Renal cortical epithelial cell (primary cell): ENCODE measurements around the gene NRP1. TPM values are rescaled to one million over a fixed set of nuclear protein-coding genes. Genes with fewer than 3 reads are reported as not detected.

Experiments
- DNase-seq: peaks from one replicate; pipeline ENCODE4 v3.0.0-alpha.2; 2011; ENCODE audit warnings: low read depth
- total RNA-seq: library from RNA; depleted of rRNA; stranded (reverse); fragments of >200 nt; gene quantifications from 2 replicates; pipeline ENCODE4 v1.2.3, GENCODE V29; 2014

NRP1 gene
- total RNA-seq, 1 donor from 2014 or later = 281 TPM

DNA sequence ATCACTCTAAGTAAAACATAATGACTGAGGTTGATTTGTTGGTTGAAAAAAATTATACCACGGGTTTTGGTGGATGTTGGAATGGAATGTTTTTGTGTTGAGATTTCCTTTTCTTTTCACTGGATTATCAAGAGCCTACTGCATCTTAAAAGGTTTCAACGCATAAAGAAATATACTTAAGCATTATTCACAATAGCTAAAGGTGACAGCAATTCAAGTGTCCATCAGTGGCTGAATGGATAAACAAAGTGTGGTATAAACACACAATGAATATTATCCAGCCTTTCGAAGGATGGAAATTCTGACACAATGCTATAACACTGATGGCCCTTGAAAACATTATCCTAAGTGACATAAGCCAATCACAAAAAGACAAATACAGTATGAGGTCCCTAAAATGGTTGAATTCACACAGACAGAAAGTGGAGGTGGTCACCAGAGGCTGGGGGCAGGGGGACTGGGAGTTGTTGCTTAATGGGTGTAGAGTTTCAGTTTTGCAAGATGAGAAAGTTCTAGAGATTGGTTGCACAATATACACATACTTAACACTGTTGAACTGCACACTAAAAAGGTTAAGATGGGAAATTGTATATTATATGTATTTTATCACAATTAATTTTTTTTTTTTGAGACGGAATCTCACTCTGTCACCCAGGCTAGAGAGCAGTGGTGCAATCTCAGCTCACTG lies 122.3 kb downstream of the NRP1 start:
- DNase-seq = no peak

DNA sequence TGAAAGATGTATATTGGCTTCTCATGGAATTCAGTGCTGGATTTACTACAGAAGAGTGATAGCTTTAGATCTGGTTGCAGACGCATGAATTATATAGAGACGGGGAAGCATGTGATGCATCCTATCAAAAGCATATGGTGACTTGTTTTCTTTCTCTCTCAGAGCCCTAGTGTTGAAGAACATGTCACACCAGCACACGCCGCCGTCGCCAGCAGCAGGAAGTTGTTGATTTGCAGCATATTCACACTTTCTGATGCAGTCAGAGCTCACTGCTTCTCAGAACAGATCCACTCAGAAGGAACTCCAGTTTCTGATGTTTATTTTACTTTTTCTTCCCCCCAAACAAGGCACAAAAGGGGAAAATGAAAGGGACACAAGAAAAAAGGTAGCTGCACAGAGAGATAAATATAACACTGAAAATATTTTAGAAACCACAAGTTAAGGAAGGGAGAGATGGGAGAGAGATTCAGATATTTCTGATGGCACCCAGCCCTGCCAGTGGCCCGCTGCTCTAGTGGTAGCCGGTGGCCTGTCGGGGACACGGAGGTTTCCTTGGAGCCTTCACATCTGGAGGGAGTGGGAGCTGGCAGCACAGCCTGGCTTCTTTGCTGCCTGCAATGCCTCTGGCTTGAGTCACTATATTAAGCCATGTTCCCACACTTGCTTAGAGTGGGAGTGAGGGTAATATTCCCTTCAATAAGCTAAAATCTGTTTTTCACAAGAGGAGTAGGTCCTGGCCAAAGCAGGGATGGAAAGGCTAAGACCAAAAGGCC lies 123.2 kb downstream of the NRP1 start:
- DNase-seq = no peak

DNA sequence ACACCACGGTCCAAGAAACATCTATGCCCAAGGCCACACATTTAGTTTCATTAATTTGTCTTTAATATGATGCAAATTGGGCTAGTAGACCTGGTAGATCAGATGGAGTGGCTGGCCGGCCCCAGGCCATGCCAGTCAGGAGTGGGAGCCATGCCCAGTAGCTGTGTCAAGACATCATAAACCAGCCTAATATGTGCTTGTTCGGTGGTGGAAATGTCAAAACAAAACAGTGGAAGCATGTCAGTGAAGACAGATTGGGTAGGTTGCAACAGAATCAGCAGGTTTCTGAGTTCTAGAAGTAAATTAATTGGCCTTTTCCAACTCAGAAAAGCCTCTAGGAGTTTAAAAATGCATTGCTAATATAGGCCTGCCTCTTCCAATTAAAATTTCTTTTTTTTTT lies 124.7 kb downstream of the NRP1 start:
- DNase-seq = peak; percentile 63

DNA sequence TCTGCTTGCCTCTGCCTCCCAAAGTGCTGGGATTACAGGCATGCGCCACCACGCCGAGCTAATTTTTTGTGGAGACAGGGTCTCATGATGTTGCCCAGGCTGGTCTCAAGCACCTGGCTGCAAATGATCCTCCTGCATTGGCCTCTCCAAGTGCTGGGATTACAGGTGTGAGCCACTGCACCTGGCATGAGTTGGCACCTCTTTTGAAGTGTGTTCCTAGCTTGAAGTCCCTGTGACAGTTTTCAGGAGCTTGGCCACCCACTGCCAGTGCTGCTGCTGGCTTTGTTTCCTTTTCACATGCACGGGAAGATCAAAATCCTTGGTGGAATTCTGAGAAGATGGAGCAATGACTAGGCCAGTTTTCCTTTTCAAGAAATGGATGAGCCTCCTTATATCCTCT lies 126.3 kb downstream of the NRP1 start:
- no peak for DNase-seq

DNA sequence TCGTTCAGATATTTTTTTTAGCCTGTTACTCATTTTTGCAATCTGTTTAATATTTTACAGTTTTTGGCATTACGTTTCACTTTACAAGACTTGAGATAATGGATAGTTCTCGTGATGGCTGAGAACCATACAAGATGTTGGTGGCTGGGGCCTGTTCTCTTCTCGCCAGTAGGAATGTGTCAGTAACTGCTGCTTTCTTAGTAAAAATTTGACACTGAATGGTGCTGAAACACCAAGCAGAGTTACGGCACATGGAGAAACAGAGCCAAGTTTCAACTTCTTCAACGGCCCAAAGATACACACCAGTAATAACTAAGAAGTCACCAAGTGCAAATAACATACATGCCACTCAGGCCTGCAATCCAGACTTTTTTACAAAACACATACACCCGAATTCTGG lies 130.4 kb downstream of the NRP1 start:
- no peak for DNase-seq

DNA sequence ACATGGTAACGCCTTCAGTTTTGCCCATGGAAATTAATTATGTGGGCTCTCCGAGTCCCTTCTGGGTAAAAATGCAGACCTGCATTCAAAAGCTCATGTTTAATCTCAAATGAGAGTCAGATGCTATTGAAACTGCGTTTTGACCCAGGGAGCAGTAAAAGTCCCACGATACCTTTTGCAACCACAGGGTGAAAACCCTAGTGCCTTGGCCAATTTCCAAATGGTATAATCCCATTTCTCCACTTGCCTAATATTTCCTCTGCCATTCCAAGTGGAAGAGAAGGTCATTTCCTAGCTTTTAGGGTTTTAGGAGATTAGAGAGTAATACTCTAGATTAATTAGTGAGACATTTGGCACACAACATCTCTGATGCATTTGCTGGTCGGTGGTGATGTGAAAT lies 132.5 kb downstream of the NRP1 start:
- DNase-seq = no peak

DNA sequence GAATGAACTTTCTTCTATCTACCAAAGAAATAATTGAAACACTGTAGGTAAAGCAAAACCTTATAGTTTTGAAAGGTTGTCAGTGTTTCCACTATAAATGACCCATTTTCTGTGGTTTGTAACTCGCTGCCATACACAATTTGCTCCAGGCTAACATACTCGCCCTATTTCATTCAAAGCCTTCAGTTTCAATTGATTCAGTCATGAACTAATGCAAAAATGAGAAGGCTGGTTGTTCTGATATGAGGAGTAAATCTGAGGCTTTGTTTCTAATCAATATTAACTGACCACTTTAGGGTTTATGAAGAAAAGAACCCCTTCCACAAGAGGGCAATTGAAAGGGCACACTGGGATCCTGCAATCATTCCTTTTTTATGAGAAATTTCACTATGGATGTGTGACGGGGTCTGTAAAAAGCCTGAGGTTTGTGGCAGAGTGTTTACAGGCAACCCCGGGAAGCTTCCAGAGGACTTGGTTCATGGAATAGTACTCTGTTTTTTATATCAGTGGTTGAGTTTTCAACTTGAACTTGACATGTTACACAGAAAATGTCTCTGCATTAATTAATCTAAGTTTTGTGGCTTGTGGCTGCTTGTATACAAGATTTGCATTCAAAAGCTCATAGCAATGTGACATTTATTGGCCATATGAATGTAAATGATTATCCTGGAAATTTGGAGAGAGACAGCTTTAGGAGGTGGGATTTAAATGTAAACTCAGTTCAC lies 133.2 kb downstream of the NRP1 start:
- DNase-seq = no peak

DNA sequence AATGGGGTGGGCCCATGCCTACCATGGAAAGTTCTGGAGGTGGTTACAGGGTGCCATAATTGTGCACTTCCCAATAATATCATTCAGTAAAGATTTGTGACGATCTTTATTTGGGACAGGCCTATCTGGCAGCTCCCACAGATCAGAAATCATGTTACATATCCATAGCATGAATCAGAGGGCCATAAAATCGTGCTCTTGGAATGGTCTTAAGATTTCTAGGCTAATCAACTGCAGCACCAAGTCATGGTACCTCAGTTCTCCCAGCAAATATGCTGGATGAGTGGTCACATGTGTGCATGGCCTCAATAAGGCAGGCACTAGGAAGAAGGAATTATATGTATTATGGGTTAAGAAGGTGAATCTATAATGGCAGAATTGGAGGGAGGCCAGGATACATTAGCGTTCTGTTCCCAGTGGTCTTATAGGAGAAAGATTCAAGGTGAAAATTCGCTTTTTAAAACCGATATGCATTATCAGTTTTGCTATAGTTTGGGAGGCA lies 134.7 kb downstream of the NRP1 start:
- DNase-seq = peak; percentile 49

DNA sequence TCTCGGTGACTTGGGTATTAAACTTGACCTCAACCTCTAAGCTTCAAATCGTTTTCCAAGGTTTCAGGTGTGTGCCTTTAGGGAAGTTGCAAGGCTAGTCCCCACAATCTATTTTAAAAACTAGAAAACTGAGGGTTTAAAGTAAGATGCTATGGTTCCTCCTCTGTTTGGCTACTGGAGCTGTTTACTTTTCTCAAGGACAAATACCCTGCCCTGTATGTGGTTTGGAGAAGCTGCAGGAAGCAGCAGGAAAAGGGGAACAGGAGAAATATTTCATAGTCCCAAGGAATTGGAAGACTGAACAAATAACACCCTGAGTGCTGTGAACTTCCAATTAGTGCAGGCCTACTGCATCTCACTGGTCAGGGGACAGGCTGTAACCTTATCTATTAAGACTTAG lies 135.9 kb downstream of the NRP1 start:
- DNase-seq = no peak

DNA sequence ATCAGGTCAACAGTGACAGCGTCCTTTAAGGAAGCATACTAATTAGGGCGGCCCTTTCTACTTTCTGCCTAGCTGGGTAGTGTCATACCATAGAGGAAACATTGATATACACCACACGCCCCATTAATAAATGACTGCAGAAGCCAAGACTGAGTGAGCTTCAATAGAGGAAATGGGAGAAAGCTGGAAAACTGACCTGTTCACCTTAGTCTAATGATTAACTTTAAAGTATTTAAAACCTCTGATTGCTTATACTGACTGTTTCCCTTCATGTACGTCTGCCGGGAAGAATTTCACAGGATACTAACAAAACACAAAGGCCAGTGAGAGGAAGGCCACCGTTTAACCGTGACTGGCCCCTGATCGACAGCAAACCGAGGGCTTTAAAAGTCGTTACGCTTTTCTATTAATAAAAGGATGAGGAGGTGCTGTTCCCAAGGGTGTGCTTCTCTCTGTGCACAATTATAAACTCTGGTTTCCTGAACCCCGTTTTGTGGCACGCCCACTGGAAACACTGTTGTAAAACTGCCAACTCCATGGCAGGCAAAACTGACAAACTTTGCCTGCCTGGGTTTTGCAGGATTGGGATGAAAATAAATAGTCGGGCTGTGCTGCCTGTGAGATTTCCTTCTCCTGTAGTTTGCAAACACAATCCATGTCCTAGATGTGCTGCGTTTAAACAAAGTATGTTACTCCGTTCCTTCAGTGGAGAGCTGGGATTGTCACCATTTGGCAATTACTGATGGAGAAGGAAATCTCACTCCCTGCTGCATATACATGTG lies 137.6 kb downstream of the NRP1 start:
- DNase-seq = peak; percentile 99

DNA sequence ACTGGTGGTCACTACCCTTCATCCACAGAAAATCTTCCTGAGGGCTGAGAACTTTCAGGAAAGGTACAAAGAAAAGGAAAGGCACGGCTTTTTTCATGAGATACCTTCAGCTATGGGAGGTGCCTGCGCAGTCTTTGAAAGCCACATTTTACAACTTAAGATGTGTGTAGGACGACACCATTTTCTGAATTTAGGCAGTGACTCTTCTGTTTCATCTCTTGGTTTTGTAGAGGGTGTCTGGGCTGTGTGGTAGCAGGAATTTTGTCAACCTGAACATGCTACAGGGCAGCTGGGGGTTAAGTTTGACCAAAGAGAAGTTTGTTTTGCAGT lies 138.1 kb downstream of the NRP1 start:
- no peak for DNase-seq

DNA sequence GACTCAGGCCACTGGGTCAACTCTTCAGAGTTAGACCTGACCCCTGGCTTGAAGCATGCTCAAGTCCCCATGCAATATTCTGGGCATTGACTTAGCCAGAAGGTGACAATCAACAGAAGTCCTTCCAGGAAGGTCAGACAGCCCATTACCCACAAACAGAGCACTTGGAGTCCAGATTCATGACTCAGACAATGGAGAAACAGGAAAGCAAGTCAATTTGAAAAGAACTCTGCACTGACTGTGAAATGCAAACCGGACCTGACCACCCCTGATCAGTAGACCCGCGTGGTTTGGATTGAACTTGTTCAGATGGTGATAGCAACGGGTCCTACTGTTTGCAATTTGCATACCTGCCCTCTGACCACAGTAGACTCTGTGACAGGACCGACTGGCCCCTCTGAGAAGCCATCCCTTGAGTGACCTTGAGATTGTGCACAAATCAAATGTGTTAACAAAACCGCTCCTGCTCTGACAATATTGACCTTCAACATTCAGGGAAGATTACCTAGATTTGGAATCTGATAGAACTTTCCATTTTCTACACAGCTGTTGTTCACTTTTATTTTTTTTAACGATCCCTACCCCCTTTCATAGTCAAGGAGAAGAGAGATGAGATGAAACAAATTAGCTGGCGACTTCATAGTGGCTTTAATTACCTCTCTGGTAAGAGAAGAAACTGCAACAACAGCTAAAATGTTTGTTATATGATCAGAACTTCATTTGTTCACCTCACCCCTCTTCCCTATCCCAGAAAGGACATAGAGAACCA lies 138.7 kb downstream of the NRP1 start:
- DNase-seq = peak; percentile 51

DNA sequence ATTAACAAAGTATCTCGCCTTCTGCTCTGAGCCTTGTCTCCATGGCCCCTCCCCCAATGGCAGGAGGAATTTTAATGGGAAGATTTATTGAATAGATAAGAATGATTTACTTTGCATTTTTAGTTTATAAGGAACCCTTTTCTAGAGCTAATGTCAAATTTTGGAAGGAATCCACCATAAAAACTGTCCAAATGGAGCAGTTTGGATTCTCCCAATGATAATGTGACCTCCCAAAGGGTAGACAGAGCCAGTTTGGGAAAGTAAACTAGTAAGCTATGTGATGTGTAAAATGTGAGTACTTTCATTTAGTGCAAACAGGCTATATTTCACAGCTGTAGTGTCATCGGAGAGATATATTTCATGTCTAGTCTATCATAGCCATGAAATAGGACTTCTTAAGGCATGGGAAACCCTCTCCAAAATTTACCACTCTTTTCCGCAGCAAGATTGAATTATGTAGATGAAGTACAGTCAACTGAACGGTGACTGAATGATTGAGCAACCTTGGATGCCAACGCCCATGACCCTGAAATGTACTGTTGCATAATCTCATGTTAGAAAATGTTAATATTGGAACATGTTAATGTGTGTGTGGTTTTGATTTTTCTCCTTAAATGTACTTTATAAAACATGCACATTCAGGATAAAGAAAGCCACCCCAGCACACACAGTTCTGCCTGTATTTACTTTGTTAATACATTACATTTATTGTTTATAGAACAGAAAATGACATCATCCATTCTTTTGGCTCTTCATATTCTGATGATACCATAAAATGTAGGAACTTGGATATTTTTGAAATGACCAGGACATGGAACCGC lies 140.6 kb downstream of the NRP1 start:
- DNase-seq = peak; percentile 77

DNA sequence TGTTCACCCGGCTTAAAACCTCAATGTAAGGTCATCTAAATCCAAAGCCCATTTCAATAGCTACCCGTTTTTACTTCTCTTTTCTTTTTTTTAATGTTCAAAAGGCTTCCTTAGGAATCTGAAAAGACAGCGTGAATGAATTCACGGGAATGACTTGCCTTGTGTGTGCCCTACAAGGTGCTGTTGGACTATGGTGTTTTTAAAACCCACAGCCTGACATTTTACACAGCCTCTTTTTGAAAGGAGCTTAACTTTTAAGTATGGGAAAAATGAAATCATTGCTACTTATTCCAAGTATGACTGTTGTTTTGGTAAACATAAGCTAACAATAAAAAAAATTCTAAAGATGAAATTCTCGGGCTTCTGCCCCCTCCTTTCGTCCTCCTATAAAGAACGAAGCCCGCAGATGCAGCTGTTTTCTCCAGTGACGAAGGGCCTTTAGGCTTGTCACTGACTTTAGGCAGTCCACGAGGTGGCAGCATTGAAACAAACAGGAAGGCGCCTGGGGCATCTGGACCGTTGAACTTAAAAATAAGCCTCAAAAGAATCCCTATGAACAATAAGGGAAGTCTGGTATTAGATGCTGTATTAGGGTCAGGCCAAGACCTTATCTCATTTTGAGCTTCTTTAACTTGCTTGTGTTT lies 141.3 kb downstream of the NRP1 start:
- peak; percentile 78 for DNase-seq

DNA sequence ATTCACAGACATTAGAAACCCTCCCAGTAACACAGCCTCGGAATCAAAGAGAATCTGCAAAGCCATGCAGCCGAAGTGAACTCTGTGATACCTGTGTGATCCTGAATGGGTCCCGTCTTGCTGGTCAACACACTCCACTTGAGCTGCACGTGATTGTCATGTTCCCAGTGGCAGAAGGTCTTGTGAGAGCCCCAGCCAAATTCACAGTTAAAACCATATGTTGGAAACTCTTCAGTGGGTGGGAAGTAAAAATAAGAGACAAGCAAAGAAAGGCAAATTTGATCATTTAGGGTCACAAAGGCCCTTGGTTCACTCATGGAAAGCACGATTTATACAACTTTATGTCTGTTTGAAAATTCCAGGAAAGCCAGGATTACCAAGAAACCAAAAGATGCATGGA lies 142.3 kb downstream of the NRP1 start:
- no peak for DNase-seq

DNA sequence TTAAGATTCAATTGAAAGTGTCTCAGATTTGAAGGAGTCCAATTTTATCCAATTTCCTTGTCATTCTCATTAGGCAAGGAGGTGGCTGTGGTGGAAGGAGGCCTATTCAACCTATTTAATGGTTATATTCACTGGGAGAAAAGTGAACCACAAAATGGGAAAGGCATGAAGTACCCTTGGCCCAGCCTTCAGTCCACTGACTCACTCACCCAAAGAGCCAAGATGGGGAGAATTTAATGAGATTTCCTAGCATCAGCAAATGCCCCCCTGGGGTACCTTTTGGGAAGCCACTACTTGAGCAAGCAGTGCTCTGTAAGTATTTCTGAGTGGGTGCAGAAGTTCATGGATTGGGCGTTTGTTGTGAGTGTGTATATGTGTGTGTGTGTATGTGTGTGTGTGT lies 144.1 kb downstream of the NRP1 start:
- peak; percentile 38 for DNase-seq

DNA sequence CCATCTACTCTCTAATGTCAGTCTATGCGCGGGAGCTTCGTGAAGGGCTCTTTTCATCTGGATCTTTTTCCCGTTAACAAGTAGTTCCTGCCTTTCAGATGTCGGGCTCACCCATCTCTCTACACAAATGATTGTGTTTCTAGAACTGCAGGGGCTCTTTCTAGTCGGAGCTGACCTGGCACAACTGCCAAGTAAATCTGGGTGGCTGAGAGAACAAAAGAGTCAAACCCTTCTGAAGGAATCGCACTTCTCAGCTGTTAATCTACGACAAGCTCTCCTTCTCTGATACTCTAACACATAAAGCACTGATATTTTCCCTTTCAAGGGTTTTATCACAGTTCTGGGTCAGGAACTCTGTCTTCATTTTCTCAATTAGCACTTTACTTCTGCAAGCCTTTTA lies 144.7 kb downstream of the NRP1 start:
- no peak for DNase-seq

DNA sequence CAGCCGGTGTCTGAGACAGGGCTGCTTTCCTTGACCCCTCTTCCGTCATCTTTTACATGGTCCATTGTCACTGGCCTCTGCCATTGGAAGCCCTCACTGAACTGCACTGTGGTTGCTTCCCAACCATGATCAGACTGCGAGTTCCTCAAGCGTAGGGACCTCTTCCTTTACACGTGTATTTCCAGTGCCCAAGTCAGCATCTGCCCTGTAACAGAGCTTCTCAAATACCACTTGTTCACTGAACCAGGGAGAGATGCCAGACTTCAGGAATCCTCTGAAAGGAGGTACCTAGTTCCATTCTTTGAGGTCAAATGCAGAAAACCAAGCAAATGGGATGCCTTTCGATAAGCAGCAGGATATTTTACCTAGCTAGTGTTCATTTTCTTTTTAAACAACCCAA lies 145.1 kb downstream of the NRP1 start:
- peak; percentile 81 for DNase-seq

DNA sequence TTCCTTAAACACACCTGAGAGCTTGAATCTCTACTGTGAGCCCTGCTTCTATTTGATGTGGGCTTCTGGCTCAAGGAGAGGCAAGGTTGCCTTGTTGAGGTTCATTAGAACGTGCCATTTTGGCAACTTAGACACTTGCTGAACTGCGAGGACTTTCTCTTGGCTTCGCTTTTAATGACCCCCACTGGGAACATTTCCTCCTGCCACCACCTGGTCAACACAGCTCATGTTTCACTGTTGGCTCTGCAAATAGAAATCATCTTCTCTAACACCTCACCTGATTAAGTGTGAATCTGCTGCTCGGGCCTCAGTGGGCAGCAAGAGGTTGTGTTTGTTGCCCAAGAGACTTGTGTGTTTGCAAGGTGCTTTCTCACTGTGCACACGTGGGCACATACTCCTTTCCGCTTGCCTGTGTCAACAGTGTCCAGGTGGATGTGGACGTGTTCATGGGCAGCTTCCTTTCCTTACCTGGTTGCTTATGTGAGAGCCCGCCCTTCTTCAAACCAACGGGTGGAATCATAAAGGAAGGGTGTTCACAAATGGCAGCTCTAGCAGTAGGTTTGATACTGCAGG lies 147.0 kb downstream of the NRP1 start:
- DNase-seq = no peak

DNA sequence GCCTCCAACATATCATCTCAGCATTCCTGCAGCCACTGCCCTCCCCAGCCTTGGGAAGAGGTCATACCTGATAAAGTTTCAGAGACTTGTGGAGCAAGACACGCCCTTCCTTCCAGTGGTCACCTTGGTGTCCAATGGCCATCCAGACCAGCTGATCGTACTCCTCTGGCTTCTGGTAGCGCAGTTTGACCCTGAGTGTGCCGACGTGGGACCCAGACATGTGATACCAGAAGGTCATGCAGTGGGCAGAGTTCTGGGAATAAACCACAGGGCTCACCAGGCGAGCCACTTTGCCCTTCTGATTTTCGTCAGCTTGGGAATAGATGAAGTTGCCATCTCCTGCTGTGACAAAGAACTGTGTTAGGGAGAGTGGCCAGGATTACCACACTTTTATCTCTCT lies 148.3 kb downstream of the NRP1 start:
- no peak for DNase-seq
